GM18868 (cell line): Measurements from ENCODE around the gene ING4.

ENCODE experiments used
- ATAC-seq: cut with Tn5 transposase; IDR thresholded peaks from one replicate; pipeline ENCODE4 v1.9.1; 2021; ENCODE audit warnings: mild to moderate bottlenecking, moderate library complexity; ENCODE audit not compliant: unreplicated experiment

The ING4 gene

DNA sequence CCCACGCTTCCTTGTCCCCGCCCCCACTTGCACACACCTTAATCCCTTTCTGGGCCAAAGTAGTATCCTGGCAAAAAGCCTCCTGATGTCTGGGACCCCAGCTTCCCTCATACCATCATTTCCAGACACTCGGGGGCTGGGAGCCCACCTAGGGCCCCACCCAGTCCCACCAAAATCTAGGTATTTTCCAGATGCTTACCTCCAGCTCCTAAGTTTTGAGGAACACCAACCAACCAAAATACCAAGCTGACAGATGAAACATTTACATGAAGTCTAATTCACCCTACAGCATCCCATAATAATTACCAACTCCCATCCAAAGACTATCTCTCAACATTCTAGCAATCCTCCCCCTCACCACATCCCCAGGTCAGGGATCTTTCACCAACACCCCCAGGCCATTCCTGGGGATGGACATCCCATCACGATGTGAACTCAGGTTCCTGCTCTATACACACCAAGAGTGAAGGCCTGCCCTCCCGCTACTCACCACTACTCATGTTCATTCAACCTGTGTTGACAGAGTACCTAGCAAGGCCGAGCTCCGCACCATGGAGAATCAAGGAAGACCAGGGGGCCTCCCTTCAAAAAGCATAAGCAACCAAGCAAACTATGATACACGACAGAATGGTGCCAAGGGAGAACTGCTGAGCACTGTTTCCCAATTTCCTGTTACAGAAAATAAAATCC lies 54.2 kb downstream of the ING4 start:
- no peak for ATAC-seq

DNA sequence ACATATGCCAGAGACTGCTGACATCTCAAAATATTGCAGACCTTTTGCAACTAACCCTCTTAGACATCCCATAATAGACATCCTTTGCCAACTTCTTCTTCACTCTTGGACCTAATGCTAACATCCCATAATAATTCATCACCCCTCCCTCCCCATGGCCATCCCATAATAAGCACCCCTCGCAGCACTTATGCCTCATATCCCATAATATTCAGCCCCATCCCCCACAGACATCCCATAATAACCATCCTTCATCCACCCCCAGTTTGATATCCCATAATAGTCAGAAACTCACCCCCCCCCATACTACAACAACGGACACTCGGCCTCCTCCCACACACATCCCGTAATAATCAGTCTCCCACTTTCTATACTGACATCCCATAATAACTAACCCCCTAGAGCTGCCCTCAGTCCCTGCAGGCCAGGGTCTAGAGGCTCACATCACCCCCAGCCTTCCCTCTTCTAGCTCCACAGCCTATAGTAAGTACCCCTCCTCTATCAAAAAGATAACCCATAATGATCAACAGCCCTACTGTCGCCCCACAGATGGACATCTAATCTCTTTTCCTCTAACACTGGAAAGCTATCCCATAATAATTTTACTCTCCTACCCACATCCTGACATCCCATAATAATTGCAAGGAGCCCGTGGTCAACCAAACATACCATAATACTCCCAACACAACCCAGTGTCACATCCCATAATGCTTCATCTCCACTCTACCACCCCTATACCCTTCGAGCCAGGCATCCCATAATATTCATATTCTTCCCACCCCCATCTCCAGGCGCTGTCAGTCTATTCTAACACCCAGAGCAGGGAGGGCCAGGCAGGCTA lies 54.9 kb downstream of the ING4 start:
- ATAC-seq, result no peak

DNA sequence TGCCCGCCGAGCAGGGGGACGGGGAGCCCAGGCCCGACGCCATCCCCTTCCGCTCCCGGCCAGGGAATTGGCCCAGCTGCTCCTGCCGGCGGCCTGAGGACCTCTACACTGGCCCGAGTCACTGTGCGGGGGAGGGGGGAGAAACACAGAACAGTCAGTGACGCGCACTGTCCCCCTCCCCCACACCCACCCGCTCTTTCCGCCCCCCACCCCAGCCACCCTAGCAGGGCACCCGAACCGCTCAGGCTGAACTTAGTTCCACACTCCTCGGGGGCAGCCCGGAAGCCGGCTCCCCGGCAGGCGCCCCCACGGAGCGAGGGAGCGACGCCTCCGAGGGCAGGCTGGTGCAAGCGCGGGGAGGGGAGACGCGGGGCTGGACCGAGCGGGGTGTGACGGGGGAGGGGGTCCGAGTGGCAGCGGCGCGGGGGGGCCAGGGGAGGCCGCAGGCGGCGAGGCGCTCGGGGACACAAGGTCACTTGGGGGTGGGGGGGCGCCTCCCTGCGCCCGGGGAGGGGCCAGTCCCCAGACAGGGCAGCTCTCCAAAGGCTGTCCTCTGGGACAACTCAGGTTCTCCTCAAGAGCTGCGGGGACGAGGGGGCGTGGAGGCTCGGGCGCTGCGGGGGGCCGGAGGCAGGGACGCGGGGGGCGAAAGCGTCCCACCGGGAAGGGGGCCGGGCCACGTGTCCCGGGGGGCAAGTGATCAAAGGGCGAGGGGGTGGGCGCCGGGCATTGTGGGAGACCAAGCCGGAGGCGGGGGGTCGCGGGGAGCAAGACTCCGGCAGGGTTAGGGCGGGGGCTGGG lies 56.4 kb downstream of the ING4 start:
- no peak for ATAC-seq

DNA sequence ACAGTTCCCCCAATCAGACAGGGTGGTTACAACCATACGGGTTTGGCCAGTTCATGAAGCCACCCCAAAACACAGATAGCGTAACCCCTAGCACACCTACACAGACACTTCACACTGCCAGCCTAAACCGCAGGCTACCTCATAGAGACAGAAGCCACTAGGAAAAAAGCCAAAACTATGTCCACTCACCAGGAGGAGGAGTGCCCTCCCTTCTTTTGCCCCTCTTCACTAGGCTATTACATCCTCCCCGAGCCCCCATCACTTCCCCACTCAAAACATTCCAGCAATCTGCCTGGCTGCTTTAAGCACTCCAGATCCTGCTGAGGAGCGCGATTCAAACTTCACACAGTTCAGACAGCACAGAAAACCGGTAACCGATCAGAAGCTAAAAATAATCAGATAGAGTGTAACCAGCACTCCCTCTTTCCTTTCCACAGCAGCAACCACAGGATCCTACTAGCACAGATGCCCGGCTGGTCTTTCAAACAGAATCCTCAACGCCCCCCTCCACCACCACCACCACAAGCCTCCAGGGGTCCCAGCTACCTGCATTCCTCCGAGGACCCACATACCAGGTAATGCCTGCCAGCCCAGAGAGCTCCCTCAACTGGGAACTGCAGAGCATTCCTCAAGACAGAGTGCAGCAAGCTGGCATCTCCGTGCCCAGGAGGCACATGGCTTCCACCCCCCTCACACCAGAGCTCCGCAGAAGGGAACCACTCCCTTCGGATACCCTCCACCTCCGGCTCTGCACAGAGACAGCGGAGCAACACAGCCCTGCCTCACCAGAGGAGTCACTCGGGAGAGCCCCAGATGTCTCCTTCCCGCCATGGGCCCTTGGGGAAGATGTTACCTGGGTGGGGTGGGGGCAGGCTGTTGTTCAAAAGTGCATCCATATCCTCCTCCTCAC lies 57.2 kb downstream of the ING4 start:
- no peak for ATAC-seq

DNA sequence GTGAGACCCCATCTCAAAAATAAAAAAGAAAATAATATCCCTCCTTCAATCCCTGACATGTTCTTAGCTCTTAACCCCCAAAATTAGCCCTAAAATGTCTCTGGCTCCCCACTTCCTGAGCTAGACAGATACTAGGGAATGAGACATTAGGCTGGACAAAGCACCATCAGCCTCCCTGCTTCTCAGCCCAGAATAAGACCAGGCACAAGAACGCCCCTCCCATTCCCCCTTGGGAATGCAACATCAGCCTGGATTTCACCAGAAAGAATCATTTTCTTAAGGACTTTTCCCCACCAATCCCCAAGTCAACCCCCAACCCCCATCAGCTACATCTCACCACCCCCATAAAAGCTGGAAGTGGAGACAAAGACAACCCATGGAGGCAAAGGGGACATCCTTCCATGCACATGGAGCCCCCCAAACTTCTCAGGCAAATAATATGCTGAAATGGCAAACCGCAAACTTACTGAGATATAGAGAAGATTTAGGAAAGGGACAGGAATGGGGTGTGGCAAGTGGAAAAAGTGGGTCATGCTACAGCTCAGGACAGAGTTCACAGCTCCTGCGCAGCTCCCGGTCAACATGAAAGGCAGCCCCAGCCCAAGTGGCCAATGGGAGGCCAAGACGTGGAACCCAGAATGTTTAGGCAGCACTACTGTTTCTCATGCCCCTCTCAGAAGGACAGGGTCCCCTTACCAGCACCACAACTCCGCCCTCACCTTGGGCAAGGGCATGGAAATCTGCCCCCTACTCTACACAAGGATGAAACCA lies 58.5 kb downstream of the ING4 start:
- ATAC-seq, result no peak

DNA sequence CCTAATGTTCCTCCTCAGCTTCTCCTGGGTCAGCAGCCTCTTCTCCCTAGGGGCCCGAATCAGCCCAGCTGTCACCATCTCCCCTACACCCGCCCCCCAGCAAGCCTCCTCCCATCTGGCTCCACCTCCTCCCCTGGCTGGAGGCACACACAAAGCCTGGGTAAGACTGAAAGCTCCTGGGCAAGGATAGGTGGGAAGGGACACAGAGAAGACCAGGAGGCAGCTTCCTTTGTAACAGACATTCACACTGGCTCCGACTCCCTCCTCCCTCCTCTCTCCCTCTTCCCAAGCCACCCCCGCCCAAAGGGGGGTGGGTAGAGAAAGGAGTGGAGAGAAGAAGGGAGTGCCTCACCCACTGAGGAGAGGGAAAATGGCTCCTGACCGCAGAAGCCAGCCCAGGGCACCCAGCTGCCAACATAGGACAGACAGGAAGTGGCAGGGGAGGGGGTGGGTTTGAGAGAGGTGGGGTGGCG lies 59.8 kb downstream of the ING4 start:
- no peak for ATAC-seq

DNA sequence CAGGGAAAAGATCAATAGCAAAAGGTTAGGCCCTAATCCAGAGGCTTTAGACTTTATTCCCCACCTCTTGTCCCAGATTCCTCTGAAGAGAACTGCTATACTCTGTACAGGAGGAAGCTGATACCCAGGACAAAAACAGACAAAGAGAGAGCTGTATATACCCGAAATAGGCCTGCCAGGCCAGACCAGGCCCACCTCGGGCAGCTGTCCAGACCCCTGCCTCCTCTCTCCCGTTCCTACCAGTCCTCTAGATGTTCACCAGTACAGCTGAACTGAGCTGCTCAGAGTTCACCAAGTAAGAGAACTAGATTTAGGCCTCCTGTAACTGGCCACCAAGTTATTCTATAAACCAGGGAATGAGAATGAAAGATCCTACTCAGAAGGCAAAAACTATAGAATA lies 60.4 kb downstream of the ING4 start:
- no peak for ATAC-seq
